Stimulated activated CD8-positive, alpha-beta memory T cell treated with anti-CD3 and anti-CD28 coated beads, Interleukin-7, amount 100 ng/mL, for 24 hours (primary cell): Measurements from ENCODE around the gene ZFAND5.

Experiments
- DNase-seq: peaks from one replicate; pipeline ENCODE4 v3.0.0-alpha.2; 2020; ENCODE audit warnings: low read depth

Gene ZFAND5

GRCh38 chr9:72322678-72323077 lies 42.3 kb downstream of the ZFAND5 start:
- no peak for DNase-seq

DNA sequence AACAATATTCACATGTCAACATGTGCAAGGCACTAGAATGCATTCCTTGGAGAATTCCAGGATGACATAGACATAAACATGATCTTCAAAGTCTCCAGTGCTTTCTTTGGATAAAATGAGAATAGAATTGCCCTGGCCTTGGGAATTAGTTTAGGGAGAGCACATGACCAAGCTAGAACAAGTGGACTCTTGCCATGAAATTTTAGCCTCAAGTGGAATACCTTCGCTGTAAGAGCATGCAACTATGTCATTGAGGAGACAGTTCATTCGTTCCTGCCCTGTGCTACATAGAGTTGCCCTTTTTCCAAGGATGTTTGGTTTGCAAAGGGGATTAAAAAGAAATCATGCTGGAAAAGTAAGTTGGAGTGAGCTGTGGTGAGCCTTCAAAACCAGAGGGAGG lies 42.7 kb downstream of the ZFAND5 start:
- DNase-seq, result no peak

- no peak for DNase-seq
Measured at GRCh38 chr9:72315510-72316311, 49.3 kb downstream of the ZFAND5 start.

GRCh38 chr9:72315089-72315509 lies 49.9 kb downstream of the ZFAND5 start:
- no peak for DNase-seq

GRCh38 chr9:72313507-72313906 lies 51.5 kb downstream of the ZFAND5 start:
- DNase-seq, result no peak

GRCh38 chr9:72312386-72312987 lies 52.5 kb downstream of the ZFAND5 start:
- no peak for DNase-seq

DNA sequence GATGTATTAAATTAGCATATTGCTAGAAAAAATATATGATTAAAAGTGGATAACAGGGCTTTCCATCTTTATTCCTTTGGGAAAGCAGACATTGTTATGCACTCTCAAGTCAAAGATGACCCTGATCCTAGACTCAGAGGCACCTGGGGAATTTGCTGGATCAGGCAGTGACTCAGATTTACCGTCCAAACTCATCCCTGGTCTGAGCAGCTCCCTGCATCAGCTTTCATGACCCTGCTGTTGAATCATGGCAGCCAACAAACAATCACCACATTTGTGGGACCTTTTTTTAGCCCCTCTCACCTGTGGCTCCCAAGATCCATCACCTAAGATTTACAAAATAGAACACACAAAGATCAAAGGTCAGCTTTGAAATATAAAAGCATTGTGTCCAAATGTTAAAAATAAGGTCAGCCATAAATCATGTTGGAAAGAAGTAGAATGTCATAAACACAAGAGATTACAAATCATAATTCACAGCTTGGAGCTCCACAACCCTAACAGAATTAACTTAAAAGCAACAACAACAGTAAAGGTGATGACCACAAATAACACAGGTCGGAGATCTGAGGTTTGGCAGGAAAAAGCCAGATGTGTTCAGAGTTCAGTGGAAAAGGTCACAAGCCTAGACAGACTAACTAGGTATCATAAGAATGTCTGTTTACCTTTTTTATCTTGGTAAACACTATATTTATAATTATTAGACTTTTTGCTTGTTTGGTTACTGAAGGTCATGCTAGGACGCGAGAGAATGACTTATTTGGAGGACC lies 55.5 kb downstream of the ZFAND5 start:
- no peak for DNase-seq

GRCh38 chr9:72306761-72307160 lies 58.2 kb downstream of the ZFAND5 start:
- DNase-seq, result no peak

GRCh38 chr9:72305707-72306106 lies 59.3 kb downstream of the ZFAND5 start:
- no peak for DNase-seq

- no peak for DNase-seq
Measured at GRCh38 chr9:72305102-72305546, 59.9 kb downstream of the ZFAND5 start.

GRCh38 chr9:72304538-72304937 lies 60.5 kb downstream of the ZFAND5 start:
- no peak for DNase-seq
